Measurements from ENCODE around the gene HNRNPUL2. TPM values are rescaled to one million over a fixed set of nuclear protein-coding genes. Genes with fewer than 3 reads are reported as not detected.
A peak's percentile ranks its signal among the peaks of the same experiment; 100 is the strongest.

The HNRNPUL2 gene
- total and polyA plus RNA-seq, 2 of the 4 experiments (the other 2 are of a cell fraction), result 3.9 to 30.2 TPM

DNA sequence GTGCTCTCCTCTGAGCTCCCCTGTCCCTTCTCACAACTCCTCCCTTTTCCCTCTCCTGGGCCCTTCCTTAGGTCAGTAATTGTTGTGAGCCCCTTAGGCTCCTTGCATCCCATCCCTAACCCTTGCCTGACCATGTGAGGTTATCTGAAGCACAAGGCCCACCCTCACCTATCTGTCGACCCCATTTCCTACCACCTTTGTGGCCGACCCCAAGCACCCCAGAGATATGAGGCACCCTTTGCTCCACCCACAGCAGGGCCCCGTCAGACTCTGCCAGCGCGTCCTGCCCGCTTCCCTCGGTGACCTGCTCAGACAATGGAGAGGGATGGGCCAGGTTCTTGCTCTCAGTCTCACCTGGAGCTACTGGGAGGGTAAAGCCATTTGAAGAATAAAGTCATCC lies 18.5 kb downstream of the HNRNPUL2 start:
- Histone ChIP-seq H3K56ac (ENCODE audit: extremely low read depth, insufficient read depth, low read length) (peak overlapping the region; percentile 77), H2BK15ac (ENCODE audit: low read depth, low read length) (no peak overlapping the region), H2BK20ac (ENCODE audit: low read depth, low read length) (no peak overlapping the region), H3K4me2 (ENCODE audit: low read depth, low read length) (peak overlapping the region; percentile 86), H3K4me1 (ENCODE audit: control insufficient read depth, insufficient read depth, low read length) (peaks cover 20% of the 10 kb centered on the region), H2BK120ac (ENCODE audit: low read depth, low read length) (no peak overlapping the region), H2BK5ac (ENCODE audit: low read depth, low read length, poor library complexity, severe bottlenecking) (peak overlapping the region; percentile 53), H3K9me3 (ENCODE audit: control insufficient read depth, insufficient read depth, low read length) (no peaks in the 10 kb centered on the region), H3K79me1 (ENCODE audit: low read depth in 1 of 2, low read length in 2 of 2) (peaks cover 20 to 62% of the 10 kb centered on the region in 2 experiments), H3K18ac (ENCODE audit: low read depth, low read length) (peak overlapping the region; percentile 64; the same call in 1 of the 2 replicates), H4K91ac (ENCODE audit: insufficient read depth, low read depth, low read length) (peak overlapping the region; percentile 72), H2AFZ (replicated peaks; ENCODE audit: low read length, poor library complexity) (peak overlapping the region; percentile 90), H3K9ac (ENCODE audit: low read depth, low read length) (peak overlapping the region; percentile 82), H3K27ac (ENCODE audit: insufficient read depth, low read length) (peak overlapping the region; percentile 86), H3K9me1 (ENCODE audit: insufficient read depth, low read length) (peaks cover 17% of the 10 kb centered on the region), H3K14ac (replicated peaks; ENCODE audit: low read depth, low read length) (peak overlapping the region; percentile 88), H3K4ac (ENCODE audit: low read depth, low read length) (peak overlapping the region; percentile 86), H4K20me1 (ENCODE audit: insufficient read depth, low read length) (no peaks in the 10 kb centered on the region), H4K5ac (ENCODE audit: low read depth, low read length) (peak overlapping the region; percentile 86), H3K4me3 (ENCODE audit: insufficient read depth, low read depth, low read length) (peak overlapping the region; percentile 54), H4K8ac (ENCODE audit: low read depth in 2 of 2, low read length in 2 of 2) (peak overlapping the region; percentile 93 to 97), H3K27me3 (ENCODE audit: control insufficient read depth, insufficient read depth, low read length) (no peaks in the 10 kb centered on the region), H3K23ac (ENCODE audit: low read depth, low read length) (peak overlapping the region; percentile 55; the same call in 1 of the 2 replicates), H3K36me3 (ENCODE audit: control insufficient read depth, insufficient read depth, low read length) (peaks cover 22% of the 10 kb centered on the region), H2AK5ac (ENCODE audit: low read depth, low read length) (peak overlapping the region; percentile 58), H2AK9ac (replicated peaks; ENCODE audit: low read depth, low read length, poor library complexity) (peak overlapping the region; percentile 97)
- ChIA-PET POLR2A (ENCODE audit: unreplicated experiment) (interaction anchor here (0.7 kb wide), 1 partner anchor 135 kb away, joined by 3 read pairs; the partner anchor contains the start of gene EEF1G), CTCF (no interaction called here)
- dilution Hi-C loops (cut with HindIII; ENCODE audit: low sequenced_read_pairs, unreplicated experiment) (no loop called here), in situ Hi-C loops (cut with MboI; ENCODE audit: low sequenced_read_pairs) (no loop called here), intact Hi-C loops (cut with micrococcal nuclease) (no loop called here)
- 16% methylated on average over 2 of the region's 7 CpGs; no CpG with 5 or more reads in 1 of the 2 experiments for WGBS, 2 experiments (ENCODE audit: extremely low coverage in 2 of 2, insufficient read length in 1 of 2)
- no peak for ATAC-seq (ENCODE audit: low read depth)
- TF ChIP-seq MAZ (IDR thresholded peaks at IDR 0.05; ENCODE audit: borderline replicate concordance, low read depth, low read length), result no peak
- no peak for TF ChIP-seq POLR2A (IDR thresholded peaks at IDR 0.05; ENCODE audit: low read depth, low read length)
- no peak for TF ChIP-seq CEBPB (IDR thresholded peaks at IDR 0.05; ENCODE audit: low read depth, low read length)
- TF ChIP-seq, protein P1, sequence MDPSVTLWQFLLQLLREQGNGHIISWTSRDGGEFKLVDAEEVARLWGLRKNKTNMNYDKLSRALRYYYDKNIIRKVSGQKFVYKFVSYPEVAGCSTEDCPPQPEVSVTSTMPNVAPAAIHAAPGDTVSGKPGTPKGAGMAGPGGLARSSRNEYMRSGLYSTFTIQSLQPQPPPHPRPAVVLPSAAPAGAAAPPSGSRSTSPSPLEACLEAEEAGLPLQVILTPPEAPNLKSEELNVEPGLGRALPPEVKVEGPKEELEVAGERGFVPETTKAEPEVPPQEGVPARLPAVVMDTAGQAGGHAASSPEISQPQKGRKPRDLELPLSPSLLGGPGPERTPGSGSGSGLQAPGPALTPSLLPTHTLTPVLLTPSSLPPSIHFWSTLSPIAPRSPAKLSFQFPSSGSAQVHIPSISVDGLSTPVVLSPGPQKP (IDR thresholded peaks at IDR 0.05; ENCODE audit: borderline replicate concordance, low read depth, low read length), result no peak
- TF ChIP-seq CHD1 (IDR thresholded peaks at IDR 0.05; ENCODE audit: low read depth, low read length), result no peak
- TF ChIP-seq RFX5 (IDR thresholded peaks at IDR 0.05; ENCODE audit: low read depth, low read length), result no peak
- no peak for TF ChIP-seq RCOR1 (IDR thresholded peaks at IDR 0.05; ENCODE audit: insufficient replicate concordance, low read length)
- no TSS peak for BruUV-seq (replicated peaks)
- DNase-seq, result no peak

Measured in IMR-90 (cell line).